Smooth muscle cell (in vitro differentiated cells): Measurements from ENCODE around the gene HIVEP3. TPM values are rescaled to one million over a fixed set of nuclear protein-coding genes. Genes with fewer than 3 reads are reported as not detected.

Experiments
- DNase-seq: peaks from one replicate; lab custom pipeline; 2025; ENCODE audit not compliant: unreplicated experiment; lab: John Stamatoyannopoulos, UW
- H2AFZ ChIP-seq: fragments of 200-600 bp; sonication (generic); 2 replicates; pipeline ENCODE4 v1.6.0; 2016; ENCODE audit warnings: antibody characterized with exemption, low read depth, mild to moderate bottlenecking
- H3F3A ChIP-seq: fragments of 200-600 bp; sonication (generic); 2 replicates; pipeline ENCODE4 v1.6.0; 2017; ENCODE audit warnings: antibody characterized with exemption, low read depth
- H3K27ac ChIP-seq: fragments of 200-600 bp; sonication (generic); 2 replicates; pipeline ENCODE4 v1.5.1; 2016; ENCODE audit warnings: low read depth, mild to moderate bottlenecking
- H3K27me3 ChIP-seq: fragments of 200-600 bp; sonication (generic); 2 replicates; pipeline ENCODE4 v1.6.1; 2016; ENCODE audit warnings: low read depth, mild to moderate bottlenecking
- H3K36me3 ChIP-seq: fragments of 200-600 bp; sonication (generic); 2 replicates; pipeline ENCODE4 v1.5.1; 2016; ENCODE audit warnings: low read depth
- H3K4me1 ChIP-seq: fragments of 200-600 bp; sonication (generic); 2 replicates; pipeline ENCODE4 v1.5.1; 2016; ENCODE audit warnings: low read depth
- H3K4me2 ChIP-seq: fragments of 200-600 bp; sonication (generic); 2 replicates; pipeline ENCODE4 v1.6.0; 2016; ENCODE audit warnings: mild to moderate bottlenecking
- H3K4me3 ChIP-seq: fragments of 200-600 bp; sonication (generic); 2 replicates; pipeline ENCODE4 v1.5.1; 2016; ENCODE audit warnings: mild to moderate bottlenecking
- H3K79me2 ChIP-seq: fragments of 200-600 bp; sonication (generic); 2 replicates; pipeline ENCODE4 v1.6.0; 2016; ENCODE audit warnings: low read depth, mild to moderate bottlenecking
- H3K9ac ChIP-seq: fragments of 200-600 bp; sonication (generic); 2 replicates; pipeline ENCODE4 v1.6.0; 2016; ENCODE audit warnings: low read depth
- H3K9me3 ChIP-seq: fragments of 200-600 bp; sonication (generic); replicated peaks from 2 replicates; pipeline ENCODE4 v1.5.1; 2016; ENCODE audit warnings: low read depth
- H4K20me1 ChIP-seq: fragments of 200-600 bp; sonication (generic); 2 replicates; pipeline ENCODE4 v1.6.0; 2016; ENCODE audit warnings: low read depth
- WGBS: methylation state at CpG from one replicate; pipeline ENCODE4 v1.1.7; 2016; ENCODE audit warnings: low lambda C conversion rate; 5-methylcytosine and 5-hydroxymethylcytosine counted together
- polyA plus RNA-seq: library from polyadenylated mRNA; unstranded; fragments of >200 nt; fragmentation: Nextera tagmentation; extraction: Ambion mirVana; gene quantifications from 2 replicates; pipeline ENCODE4 v1.2.1, GENCODE V29; 2016
- total RNA-seq: library from RNA; depleted of rRNA; stranded (reverse); fragments of >200 nt; gene quantifications from 2 replicates; pipeline ENCODE4 v1.2.3, GENCODE V29; 2014
- TF ChIP-seq, protein P1 (sequence below): fragments of 200-600 bp; sonication (generic); IDR thresholded peaks from 2 replicates; pipeline ENCODE4 v1.5.1; 2017; ENCODE audit warnings: borderline replicate concordance, mild to moderate bottlenecking, antibody characterized with exemption; ENCODE audit not compliant: insufficient read depth, poor library complexity, severe bottlenecking

HIVEP3 gene
- total and polyA plus RNA-seq, 2 experiments from 2014 or later: 2.1 to 6.4 TPM

DNA sequence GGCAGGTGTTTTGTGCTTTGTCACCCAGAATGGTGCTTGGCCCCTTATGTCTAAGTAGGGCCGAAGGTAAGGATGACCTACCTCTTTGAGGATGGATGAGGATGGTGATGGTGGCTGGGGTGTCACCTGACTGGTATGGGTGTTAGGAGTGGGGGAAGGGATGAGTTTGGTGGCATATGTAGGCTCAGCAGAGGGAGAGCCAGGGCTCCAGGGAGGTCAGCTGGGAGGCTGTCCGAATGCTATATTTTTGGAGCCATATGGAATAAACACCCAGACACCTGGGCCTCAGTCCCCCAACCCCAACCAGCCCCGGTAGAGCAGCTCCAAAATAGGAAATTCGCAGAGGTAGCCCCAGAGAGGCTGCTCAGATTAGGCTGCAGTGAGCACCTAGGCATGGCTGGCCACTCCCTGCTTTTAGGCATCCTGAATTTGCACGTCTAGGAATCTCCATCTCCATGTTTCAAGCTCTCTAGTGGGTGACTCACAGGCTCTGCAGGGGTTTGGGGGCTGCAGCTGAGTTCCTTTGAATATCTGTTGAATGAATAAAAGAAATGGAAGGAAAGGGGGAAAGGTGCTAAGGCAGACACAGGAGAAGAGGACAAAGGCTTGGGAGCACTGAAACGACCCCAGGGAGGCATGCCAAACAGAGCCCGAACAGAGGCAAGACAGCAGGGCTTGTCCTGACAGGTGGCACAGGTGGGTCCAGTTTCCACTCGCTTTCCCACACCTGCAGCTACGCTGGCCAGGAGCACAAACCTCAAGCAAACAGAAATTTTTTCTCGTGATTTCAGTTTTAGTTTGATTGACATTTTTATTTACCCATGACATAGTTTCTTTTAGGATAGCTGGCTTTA lies 299.0 kb downstream of the HIVEP3 start:
- peaks cover 5% of the 10 kb centered on the region for H4K20me1 ChIP-seq
- TF ChIP-seq, protein P1, sequence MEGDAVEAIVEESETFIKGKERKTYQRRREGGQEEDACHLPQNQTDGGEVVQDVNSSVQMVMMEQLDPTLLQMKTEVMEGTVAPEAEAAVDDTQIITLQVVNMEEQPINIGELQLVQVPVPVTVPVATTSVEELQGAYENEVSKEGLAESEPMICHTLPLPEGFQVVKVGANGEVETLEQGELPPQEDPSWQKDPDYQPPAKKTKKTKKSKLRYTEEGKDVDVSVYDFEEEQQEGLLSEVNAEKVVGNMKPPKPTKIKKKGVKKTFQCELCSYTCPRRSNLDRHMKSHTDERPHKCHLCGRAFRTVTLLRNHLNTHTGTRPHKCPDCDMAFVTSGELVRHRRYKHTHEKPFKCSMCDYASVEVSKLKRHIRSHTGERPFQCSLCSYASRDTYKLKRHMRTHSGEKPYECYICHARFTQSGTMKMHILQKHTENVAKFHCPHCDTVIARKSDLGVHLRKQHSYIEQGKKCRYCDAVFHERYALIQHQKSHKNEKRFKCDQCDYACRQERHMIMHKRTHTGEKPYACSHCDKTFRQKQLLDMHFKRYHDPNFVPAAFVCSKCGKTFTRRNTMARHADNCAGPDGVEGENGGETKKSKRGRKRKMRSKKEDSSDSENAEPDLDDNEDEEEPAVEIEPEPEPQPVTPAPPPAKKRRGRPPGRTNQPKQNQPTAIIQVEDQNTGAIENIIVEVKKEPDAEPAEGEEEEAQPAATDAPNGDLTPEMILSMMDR: no peak
- H3K9ac ChIP-seq: no peak overlapping the region
- no peak overlapping the region for H3K4me3 ChIP-seq
- H3K9me3 ChIP-seq: no peaks in the 10 kb centered on the region
- peaks cover 4% of the 10 kb centered on the region for H3K4me1 ChIP-seq
- no peak overlapping the region for H2AFZ ChIP-seq
- no peak overlapping the region for H3K27ac ChIP-seq
- no peak for DNase-seq
- H3K4me2 ChIP-seq: no peak overlapping the region
- no peaks in the 10 kb centered on the region for H3K36me3 ChIP-seq
- 73% methylated on average over 10 of the region's 10 CpGs for WGBS
- no peaks in the 10 kb centered on the region for H3K27me3 ChIP-seq
- no peaks in the 10 kb centered on the region for H3F3A ChIP-seq
- H3K79me2 ChIP-seq: peaks cover 19% of the 10 kb centered on the region

DNA sequence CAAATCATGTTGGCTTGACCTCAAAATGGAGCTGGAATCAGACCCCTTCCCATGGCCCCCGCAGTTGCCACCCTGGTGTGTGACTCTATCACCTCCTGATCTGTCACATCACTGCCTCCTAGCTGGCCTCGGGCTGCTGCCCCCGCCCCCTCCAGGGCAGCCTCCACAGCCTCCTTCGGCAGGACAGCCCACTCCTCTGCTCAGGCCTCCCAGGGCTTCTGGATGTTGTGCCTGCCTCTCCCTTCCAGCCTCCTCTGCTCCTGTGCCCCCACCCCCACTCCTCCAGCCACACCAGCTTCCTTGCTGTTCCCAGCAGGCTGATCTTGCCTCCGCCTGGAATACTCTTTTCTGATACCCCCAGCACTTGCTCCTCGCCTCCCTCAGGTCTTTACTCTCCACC lies 299.9 kb downstream of the HIVEP3 start:
- Histone ChIP-seq H3K4me1 (peaks cover 4% of the 10 kb centered on the region), H3K4me2 (no peak overlapping the region), H3K9me3 (no peaks in the 10 kb centered on the region), H4K20me1 (peaks cover 5% of the 10 kb centered on the region), H3K4me3 (no peak overlapping the region), H3F3A (peaks cover 2% of the 10 kb centered on the region), H3K27ac (no peak overlapping the region), H3K79me2 (peaks cover 19% of the 10 kb centered on the region), H3K36me3 (no peaks in the 10 kb centered on the region), H2AFZ (no peak overlapping the region), H3K27me3 (no peaks in the 10 kb centered on the region), H3K9ac (no peak overlapping the region)
- no peak for DNase-seq
- TF ChIP-seq, protein P1: no peak
- 81% methylated on average over 6 of the region's 6 CpGs for WGBS

DNA sequence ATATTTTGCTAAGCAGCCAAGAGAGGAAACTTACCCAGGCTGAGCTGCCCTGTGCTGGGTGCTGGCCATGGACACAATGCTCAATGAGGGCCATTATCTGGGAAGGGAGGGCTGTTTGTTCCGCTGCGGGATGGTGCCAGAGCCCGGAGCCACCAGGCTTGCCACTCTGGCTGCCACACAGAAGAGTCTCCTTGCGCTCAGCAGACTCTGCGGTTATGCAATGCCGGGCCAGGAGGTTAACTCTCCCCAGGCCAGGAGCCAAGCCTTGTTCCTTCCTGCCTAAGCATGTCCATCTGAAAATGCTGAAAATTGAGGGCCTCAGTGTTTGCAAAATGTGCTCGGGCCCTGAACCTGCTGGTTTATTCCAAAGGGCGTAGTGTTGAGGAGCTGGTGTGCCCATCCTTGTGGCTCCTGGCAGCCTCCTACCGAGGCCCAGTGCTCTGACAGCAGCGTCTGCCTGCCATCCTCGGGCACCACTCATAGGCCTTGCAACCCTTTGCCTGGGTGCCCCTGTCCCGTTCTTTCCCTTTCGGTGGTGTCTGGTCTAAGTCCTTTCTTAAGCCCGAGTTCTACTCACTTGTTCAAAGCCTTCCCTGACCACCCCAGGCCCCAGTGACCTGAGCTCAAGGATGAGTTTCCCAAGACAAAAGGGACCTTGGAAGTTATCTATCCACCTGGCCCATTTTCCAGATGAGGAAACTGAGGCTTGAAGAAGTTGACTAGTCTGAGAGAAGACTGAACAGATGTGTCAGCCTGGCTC lies 300.5 kb downstream of the HIVEP3 start:
- peaks cover 5% of the 10 kb centered on the region for H4K20me1 ChIP-seq
- H3K4me3 ChIP-seq: no peak overlapping the region
- H3K4me2 ChIP-seq: no peak overlapping the region
- H3K9me3 ChIP-seq: no peaks in the 10 kb centered on the region
- H3K27me3 ChIP-seq: no peaks in the 10 kb centered on the region
- peaks cover 3% of the 10 kb centered on the region for H3F3A ChIP-seq
- no peak for DNase-seq
- 89% methylated on average over 14 of the region's 14 CpGs for WGBS
- H3K9ac ChIP-seq: no peak overlapping the region
- TF ChIP-seq, protein P1: no peak
- no peak overlapping the region for H3K27ac ChIP-seq
- H2AFZ ChIP-seq: no peak overlapping the region
- H3K4me1 ChIP-seq: peaks cover 4% of the 10 kb centered on the region
- H3K79me2 ChIP-seq: peaks cover 19% of the 10 kb centered on the region
- no peaks in the 10 kb centered on the region for H3K36me3 ChIP-seq
